HEK293T (cell line): Measurements from ENCODE around the gene NAPB.

ENCODE experiments used
- ARNT ChIP-seq: fragments of 450-650 bp; IDR thresholded peaks from 2 replicates; pipeline ENCODE4 v1.6.1; 2017; ENCODE audit warnings: mild to moderate bottlenecking
- BHLHE40 ChIP-seq: fragments of 450-650 bp; IDR thresholded peaks from 2 replicates; pipeline ENCODE4 v1.6.1; 2016; ENCODE audit warnings: mild to moderate bottlenecking, moderate library complexity, borderline replicate concordance
- CTBP1 ChIP-seq: fragments of 450-650 bp; IDR thresholded peaks from 2 replicates; pipeline ENCODE4 v1.6.1; 2016; ENCODE audit warnings: borderline replicate concordance
- ELF4 ChIP-seq: fragments of 450-650 bp; IDR thresholded peaks from 2 replicates; pipeline ENCODE4 v1.6.1; 2017; ENCODE audit warnings: antibody characterized with exemption
- FOXM1 ChIP-seq: fragments of 450-650 bp; IDR thresholded peaks from 2 replicates; pipeline ENCODE4 v1.6.1; 2017; ENCODE audit warnings: mild to moderate bottlenecking, borderline replicate concordance
- HDGF ChIP-seq: fragments of 450-650 bp; IDR thresholded peaks from 2 replicates; pipeline ENCODE4 v1.6.1; 2017; ENCODE audit warnings: antibody characterized with exemption, borderline replicate concordance
- LEF1 ChIP-seq: fragments of 450-650 bp; IDR thresholded peaks from 2 replicates; pipeline ENCODE4 v1.6.1; 2017; ENCODE audit warnings: mild to moderate bottlenecking, borderline replicate concordance
- NFRKB ChIP-seq: fragments of 450-650 bp; IDR thresholded peaks from 2 replicates; pipeline ENCODE4 v1.6.1; 2016; ENCODE audit warnings: mild to moderate bottlenecking, moderate library complexity
- SP1 ChIP-seq: fragments of 450-650 bp; IDR thresholded peaks from 2 replicates; pipeline ENCODE4 v1.6.1; 2017
- SUZ12 ChIP-seq: fragments of 450-650 bp; IDR thresholded peaks from 2 replicates; pipeline ENCODE4 v1.6.1; 2016; ENCODE audit warnings: mild to moderate bottlenecking
- ZNF384 ChIP-seq: fragments of 450-650 bp; IDR thresholded peaks from 2 replicates; pipeline ENCODE4 v1.6.1; 2016
- TF ChIP-seq, protein P1 (sequence below): fragments of 450-650 bp; IDR thresholded peaks from 2 replicates; pipeline ENCODE4 v1.6.1; 2016

DNA sequence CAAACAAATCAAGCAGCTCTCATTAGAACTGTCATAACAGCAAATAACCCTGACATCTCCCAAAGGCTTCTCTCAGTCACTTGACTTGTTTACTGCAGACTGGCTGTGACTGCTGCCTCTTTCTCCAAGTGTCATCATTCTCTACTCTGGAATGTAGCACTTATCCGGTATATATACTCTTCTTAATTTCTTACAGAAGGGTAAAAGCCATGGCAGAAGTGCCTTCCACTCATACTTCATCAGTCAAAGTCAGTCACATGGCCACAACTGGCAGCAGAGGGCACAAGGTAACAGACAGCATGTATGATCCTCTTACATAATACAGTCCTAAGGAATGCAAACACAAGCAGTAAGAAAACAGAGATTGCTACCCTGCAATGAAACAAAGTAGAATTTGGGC lies 9.3 kb downstream of the NAPB start:
- no peak for TF ChIP-seq NFRKB
- TF ChIP-seq SP1, result no peak
- TF ChIP-seq LEF1, result no peak
- TF ChIP-seq, protein P1, sequence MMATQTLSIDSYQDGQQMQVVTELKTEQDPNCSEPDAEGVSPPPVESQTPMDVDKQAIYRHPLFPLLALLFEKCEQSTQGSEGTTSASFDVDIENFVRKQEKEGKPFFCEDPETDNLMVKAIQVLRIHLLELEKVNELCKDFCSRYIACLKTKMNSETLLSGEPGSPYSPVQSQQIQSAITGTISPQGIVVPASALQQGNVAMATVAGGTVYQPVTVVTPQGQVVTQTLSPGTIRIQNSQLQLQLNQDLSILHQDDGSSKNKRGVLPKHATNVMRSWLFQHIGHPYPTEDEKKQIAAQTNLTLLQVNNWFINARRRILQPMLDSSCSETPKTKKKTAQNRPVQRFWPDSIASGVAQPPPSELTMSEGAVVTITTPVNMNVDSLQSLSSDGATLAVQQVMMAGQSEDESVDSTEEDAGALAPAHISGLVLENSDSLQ, result no peak
- TF ChIP-seq ELF4, result no peak
- no peak for TF ChIP-seq ZNF384
- TF ChIP-seq ARNT, result no peak
- TF ChIP-seq SUZ12, result no peak
- TF ChIP-seq CTBP1, result no peak
- no peak for TF ChIP-seq FOXM1
- no peak for TF ChIP-seq BHLHE40
- no peak for TF ChIP-seq HDGF
